Measurements from ENCODE around the gene CAPRIN2.

DNA sequence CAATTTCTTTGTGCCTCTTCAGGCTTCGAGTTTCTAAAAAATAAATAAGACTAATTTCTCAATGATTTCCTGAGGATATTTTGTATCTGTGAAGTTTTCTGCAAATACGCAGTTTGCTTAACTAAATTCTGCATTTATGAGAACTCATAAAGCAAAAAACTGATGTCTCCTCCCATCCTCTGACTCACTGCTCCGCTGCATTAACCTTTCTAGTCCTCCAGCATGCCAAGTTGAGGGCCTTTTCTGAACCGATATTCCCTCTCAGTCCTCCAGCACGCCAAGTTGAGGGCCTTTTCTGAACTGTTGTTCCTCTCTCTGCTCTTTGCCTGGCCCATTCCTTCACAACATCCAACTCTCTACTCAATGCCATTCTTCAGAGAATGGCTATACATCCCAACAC, 62.3 kb downstream of the CAPRIN2 start:
- TF ChIP-seq, protein P1, sequence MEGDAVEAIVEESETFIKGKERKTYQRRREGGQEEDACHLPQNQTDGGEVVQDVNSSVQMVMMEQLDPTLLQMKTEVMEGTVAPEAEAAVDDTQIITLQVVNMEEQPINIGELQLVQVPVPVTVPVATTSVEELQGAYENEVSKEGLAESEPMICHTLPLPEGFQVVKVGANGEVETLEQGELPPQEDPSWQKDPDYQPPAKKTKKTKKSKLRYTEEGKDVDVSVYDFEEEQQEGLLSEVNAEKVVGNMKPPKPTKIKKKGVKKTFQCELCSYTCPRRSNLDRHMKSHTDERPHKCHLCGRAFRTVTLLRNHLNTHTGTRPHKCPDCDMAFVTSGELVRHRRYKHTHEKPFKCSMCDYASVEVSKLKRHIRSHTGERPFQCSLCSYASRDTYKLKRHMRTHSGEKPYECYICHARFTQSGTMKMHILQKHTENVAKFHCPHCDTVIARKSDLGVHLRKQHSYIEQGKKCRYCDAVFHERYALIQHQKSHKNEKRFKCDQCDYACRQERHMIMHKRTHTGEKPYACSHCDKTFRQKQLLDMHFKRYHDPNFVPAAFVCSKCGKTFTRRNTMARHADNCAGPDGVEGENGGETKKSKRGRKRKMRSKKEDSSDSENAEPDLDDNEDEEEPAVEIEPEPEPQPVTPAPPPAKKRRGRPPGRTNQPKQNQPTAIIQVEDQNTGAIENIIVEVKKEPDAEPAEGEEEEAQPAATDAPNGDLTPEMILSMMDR (IDR thresholded peaks at IDR 0.05; ENCODE audit: low read depth, low read length): no peak
- TF ChIP-seq POLR2A (IDR thresholded peaks at IDR 0.05; ENCODE audit: extremely low read depth, insufficient read length): no peak
